HG02759 (cell line): ENCODE data around the gene UBASH3A.
A peak's percentile ranks its signal among the peaks of the same experiment; 100 is the strongest.

ENCODE experiments used
- ATAC-seq: cut with Tn5 transposase; IDR thresholded peaks from one replicate; pipeline ENCODE4 v1.9.1; 2021; ENCODE audit warnings: mild to moderate bottlenecking, moderate library complexity; ENCODE audit not compliant: unreplicated experiment

The UBASH3A gene

GRCh38 chr21:42481169-42481568, 77.5 kb downstream of the UBASH3A start:
- no peak for ATAC-seq

GRCh38 chr21:42484966-42485365, 81.3 kb downstream of the UBASH3A start:
- ATAC-seq = no peak

GRCh38 chr21:42486072-42486471, 82.4 kb downstream of the UBASH3A start:
- ATAC-seq = no peak

- no peak for ATAC-seq
Observed at GRCh38 chr21:42486531-42486930, 82.8 kb downstream of the UBASH3A start.

- no peak for ATAC-seq
Observed at GRCh38 chr21:42489006-42489563, 85.4 kb downstream of the UBASH3A start.

GRCh38 chr21:42489991-42490390, 86.3 kb downstream of the UBASH3A start:
- no peak for ATAC-seq

- ATAC-seq = no peak
Observed at GRCh38 chr21:42490720-42491119, 87.0 kb downstream of the UBASH3A start.

GRCh38 chr21:42491328-42491727, 87.6 kb downstream of the UBASH3A start:
- no peak for ATAC-seq

- ATAC-seq = no peak
Observed at GRCh38 chr21:42492201-42492600, 88.5 kb downstream of the UBASH3A start.

GRCh38 chr21:42493109-42494060, 89.7 kb downstream of the UBASH3A start:
- ATAC-seq = no peak

GRCh38 chr21:42495027-42495426, 91.3 kb downstream of the UBASH3A start:
- ATAC-seq = no peak

- peak; percentile 13 for ATAC-seq
Observed at GRCh38 chr21:42495765-42496119, 92.0 kb downstream of the UBASH3A start.

- ATAC-seq = peak; percentile 98
Observed at GRCh38 chr21:42496120-42496838, 92.6 kb downstream of the UBASH3A start, which contains the start of gene RSPH1. RSPH1 (minus strand) TSS chr21:42496224; CDS start chr21:42496186, 38 bp downstream.

GRCh38 chr21:42496839-42497202, 93.1 kb downstream of the UBASH3A start:
- ATAC-seq = no peak
